Pulmonary artery endothelial cell (primary cell): Measurements from ENCODE around the gene FAM117A. TPM values are rescaled to one million over a fixed set of nuclear protein-coding genes. Genes with fewer than 3 reads are reported as not detected.
"Not testable (repeated sequence)": the region's sequence is repeated elsewhere in the genome, so short reads cannot be mapped to it uniquely, and the experiment has no call there.

Experiments
- DNase-seq: peaks from one replicate; pipeline ENCODE4 v3.0.0-alpha.2; 2011; ENCODE audit warnings: low read depth, low spot score
- total RNA-seq: library from RNA; depleted of rRNA; stranded (reverse); fragments of >200 nt; gene quantifications from 2 replicates; pipeline ENCODE4 v1.2.3, GENCODE V29; 2014

The FAM117A gene
- total RNA-seq, 1 donor from 2014 or later, result 3.6 TPM

DNA sequence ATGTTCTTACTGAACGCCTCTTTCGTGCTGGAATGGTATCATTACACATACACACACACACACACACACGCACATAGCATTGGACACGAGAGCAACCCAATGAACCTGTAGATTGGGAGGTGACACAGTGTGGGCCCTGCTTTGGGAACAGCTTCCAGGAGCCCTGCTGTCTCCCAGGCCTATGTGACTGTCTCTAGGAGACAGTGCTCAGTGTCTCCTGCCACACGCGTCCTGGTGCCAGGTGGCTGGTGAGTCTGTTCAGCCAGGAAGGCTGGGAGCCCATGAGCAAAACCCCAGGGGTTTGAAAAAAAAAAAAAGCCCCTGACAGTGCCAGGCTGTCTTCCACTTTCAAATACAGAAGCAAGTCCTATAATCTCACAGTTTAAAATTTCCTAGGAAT is 83.6 kb downstream of the FAM117A start:
- no peak for DNase-seq

DNA sequence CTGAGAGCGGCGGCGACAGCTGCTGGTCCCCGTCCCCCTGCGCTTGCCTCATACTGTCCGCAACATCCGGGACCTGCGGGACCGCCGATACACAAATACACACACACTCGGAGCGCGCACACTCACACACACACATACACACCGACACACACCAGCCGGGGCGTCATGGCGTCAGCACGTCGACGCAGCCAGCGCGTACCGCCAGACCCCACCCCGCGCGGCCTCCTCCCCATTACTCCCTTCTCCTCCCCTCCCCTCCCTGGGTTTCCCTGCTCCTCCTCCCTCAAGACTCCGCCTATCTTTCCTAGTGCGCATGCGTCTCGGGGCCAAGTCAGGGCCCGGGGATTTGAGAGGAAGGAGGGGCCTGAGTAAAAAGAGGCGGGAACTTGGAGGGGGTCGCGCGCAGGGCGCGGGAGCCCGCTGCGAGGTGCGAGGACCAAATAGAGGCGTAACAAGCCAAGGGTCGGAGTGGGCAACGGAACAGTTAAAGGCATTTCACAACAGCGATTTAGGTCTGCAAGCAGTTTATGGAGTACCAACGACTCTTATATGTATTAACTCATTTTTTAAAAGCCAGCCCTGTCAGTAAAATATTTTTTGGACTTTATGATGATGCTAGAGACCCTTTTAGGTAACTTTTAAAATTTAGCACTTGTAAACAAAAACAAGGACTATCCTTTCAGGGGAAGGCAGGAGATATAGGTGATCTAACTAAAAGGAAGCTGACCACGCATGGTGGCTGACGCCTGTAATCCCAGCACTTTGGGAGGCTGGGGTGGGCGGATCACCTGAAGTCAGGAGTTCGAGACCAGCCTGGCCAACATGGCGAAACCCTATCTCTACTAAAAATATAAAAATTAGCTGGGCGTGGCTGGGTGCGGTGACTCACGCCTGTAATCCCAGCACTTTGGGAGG is 85.7 kb downstream of the FAM117A start, which contains the start of gene SPOP:
Gene SPOP (minus strand): TSS at position 165 of the 915 bp plus-strand sequence. CDS start 55,287 bp downstream, outside the sequence.
- DNase-seq, result peak; percentile 99

DNA sequence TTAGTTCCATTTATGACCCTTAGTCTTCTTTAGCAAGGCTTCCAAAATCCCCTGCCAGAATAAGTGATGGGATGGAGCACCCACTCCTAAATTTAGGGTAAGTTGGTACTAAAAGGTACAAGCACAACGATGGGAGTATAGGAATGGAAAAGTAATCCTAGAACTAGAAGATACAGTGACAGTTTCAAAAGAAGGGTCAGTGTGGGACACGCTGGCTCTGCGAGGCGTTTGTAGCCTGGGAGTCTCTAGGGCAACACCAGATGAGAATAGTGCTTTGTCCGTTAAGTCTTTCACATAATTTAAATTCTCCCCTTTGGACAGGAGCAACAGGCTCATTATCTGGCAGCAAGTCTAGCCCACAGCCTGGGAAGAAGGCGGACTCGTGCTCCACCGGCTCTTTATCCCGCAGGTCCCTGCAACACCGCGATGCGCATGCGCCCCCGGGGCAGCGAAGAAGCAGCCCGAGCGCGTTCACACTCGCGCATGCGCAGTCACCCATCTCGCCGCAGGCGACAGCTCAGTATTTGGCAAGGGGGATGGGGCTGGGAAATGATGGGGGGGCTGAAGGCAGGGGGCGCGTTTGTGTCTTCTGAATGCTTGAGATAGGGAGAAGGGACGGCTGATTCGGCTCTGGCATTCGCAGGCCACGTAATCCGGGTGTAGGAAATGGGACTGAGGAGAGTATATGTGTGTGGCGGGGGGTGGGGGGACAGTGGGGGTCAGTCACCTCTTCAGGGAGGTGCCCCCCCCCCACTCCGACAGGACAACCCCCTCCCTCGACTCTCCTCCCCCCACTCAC is 86.6 kb downstream of the FAM117A start:
- peak; percentile 73 for DNase-seq

DNA sequence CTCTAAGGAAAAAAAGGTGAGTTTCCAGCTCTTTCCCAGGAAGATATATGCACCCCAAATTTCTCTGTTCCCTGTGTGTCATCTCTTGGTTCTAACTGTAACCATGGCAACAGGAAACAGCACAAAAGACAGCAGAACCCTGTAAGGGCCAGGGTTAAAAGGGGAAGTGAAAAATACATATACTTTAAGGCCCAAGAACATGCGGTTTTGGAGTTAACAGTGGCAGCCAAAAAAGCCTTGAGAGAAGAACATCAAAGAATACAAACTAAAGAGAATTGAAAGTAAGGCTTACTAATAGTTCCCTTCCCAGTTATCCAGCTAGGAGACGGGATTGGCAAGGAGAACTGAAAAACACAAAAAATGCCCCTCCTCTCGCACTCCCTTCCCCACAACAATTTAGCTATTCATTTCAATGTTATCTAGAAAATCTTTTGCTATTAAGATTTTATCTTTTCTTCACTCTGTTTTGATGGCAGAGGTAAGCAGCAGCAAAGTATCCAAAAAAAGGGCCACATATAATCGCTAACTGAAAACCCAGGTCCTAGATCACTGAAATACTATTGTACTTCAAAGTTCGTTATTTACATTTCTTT is 87.6 kb downstream of the FAM117A start:
- no peak for DNase-seq

DNA sequence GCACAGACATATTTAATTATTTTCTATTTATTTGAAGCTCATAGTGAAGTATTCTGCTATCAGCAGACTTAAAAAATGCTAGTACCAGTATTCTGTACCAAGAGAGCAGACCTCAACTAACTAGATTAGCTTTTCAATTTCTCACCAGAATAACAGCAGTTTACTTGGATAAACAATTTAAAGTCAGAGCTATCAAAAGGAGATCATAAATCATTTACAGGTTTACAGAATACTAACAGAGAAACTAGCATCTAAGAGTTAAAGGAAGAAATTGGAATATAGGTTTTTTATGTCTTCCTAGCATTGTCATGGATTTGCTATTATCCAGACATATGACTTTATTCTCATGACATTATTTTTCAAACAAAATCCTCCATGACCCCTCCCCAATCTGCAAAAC is 89.4 kb downstream of the FAM117A start:
- DNase-seq, result no peak

DNA sequence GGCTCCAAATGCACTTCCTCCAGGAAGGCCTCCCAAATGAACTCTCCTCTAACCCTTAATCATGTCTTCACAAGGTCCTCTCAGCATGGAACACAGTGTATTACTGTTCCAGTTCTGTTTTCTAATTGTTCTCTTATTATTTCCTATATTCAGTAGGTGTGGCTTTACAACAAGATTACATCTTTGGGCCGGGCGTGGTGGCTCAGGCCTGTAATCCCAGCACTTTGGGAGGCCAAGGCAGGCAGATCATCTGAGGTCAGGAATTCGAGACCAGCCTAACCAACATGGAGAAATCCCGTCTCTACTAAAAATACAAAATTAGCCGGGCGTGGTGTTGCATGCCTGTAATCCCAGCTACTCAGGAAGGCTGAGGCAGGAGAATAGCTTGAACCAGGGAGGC is 90.3 kb downstream of the FAM117A start:
- DNase-seq, result not testable (repeated sequence)

DNA sequence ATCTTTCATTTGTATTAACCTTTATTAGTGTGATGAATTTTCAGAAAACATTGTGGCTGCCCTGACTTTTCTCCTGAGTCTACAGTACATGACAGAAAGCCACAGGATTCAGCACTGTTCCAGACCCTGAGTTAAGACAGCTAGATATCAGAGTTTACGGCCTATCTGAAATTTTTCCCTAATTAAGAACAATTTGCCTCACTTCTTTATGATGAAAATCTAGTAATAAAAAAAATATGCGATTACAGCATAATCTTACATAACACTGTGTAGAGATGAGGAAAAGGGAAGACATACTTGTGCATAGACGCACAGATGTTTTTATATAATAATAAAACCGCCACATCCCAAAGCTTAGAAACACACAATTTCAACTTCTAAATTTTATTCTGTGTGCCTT is 93.3 kb downstream of the FAM117A start:
- no peak for DNase-seq

DNA sequence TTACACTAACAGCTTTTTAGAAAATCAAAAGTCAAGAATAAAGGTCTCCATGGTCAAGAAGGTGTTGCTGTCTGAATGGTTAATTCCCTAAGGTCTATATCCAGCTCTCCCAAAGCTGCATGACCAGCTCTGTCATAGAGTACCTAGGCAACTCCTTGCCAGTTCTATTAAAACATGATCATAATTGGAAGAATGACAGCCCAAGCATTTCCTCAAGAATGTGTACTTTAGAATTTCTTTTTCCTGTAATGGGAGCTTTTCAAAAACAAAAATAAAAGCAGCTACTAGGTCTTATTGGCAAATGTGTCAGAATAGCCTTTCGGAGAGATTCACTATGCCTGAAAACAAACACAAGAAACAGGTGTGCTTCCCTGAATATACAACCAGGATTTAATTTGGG is 93.9 kb downstream of the FAM117A start:
- peak; percentile 47 for DNase-seq

DNA sequence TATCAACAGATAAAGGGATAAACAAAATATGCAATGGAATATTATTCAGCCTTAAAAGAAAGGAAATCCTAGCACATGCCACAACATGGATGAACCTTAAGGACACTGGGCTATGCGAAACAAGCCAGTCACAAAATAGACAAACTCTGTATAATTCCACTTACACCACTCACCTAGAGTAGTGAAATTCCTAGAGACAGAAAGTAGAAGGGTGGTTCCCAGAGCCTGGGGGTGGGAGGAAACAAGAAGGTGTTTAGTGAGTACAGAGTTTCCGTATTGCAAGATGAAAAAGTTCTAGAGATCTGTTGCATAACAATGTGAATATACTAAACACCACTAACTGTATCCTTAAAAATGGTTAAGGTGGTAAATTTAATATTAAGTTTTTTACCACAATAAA is 96.1 kb downstream of the FAM117A start:
- no peak for DNase-seq

DNA sequence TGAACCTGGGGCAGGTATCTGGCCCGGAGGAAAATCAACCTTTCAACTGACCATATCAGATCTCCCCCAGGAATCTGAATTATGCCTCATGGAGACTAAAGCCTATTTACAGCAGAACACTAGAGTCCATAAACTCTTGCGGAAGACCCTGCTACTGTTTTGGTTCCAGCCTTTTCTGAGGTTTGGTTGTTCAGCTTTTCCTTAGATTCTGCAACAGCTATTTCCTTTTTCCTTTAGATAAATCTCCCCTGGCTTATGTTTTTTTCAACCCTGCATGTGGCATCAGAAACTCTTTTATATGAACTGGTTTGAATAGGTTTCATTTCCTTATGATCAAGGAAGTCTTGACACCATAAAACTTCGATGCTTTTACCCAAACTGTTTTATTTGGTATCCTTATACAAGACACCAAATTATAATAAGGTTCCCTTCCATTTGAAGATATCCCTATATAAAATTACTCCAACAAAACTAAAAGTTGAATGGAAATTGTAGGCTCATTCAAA is 99.2 kb downstream of the FAM117A start:
- DNase-seq, result no peak

Other genes with a start within 250 kb of the FAM117A start
- 0.79 and 2.7 TPM in 2 replicates for gene NXPH3, start 188.3 kb downstream of the FAM117A start, total RNA-seq
- gene SPOP, start 86.0 kb downstream of the FAM117A start, total RNA-seq, result 107 and 174 TPM in 2 replicates
- 72.2 and 93.6 TPM in 2 replicates for gene SLC35B1, start 56.2 kb downstream of the FAM117A start, total RNA-seq
- gene KAT7, start 24.6 kb upstream of the FAM117A start, total RNA-seq, result 40.4 and 60.9 TPM in 2 replicates
- gene TAC4, start 83.9 kb upstream of the FAM117A start, total RNA-seq, result not detected in 2 replicates
- gene DLX4, start 205.1 kb upstream of the FAM117A start, total RNA-seq, result not detected in 2 replicates
- not detected in 2 replicates for gene DLX3, start 231.1 kb upstream of the FAM117A start, total RNA-seq